Measurements from ENCODE around the gene MGAT5.

Gene MGAT5

DNA sequence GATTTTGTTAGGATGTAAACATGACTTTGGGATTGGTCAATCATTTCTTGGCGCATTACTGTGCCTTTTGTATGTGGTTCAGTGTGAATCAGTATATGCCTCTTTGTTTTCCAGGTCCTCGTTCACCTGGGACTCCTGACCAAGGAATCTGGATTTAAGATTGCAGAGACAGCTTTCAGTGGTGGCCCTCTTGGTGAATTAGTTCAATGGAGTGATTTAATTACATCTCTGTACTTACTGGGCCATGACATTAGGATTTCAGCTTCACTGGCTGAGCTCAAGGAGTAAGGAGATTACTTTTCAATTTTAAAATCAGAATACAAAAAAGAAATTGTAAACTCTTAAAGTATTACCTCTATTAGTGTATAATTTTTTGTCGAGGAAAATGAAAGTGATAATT is 87.6 kb downstream of the MGAT5 start:
- no peak for DNase-seq

DNA sequence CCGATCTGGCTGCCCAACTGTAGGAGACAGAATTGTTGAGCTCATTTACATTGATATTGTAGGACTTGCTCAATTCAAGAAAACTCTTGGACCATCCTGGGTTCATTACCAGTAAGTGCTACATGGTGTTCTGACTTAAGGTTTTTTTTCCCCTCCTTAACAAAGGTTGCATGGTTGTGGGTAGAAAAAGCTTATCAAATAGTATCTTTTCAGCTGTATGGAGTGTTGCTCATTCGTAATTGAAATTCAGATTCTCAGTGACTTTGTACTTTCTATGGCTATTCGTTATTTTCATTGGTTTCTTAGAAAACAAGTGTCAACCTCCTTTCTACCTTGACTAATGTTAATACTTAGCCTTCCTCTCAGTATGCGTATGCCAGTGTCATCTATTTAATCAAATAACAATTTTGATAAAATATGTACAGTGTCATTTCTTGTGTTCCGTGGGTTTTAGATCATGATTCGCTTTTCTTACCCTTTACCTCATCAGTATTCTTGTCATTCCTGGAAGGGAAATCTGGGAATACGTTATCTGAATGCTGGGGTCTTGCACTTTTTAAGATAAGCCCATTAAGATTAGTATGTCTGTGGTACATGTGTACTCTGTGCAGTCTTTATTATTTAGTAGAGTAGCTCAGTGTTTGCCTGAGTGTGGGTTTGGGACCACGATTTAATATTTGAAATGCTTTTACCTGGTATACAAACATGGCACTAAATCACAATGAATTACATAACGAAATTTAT is 91.3 kb downstream of the MGAT5 start:
- no peak for DNase-seq

DNA sequence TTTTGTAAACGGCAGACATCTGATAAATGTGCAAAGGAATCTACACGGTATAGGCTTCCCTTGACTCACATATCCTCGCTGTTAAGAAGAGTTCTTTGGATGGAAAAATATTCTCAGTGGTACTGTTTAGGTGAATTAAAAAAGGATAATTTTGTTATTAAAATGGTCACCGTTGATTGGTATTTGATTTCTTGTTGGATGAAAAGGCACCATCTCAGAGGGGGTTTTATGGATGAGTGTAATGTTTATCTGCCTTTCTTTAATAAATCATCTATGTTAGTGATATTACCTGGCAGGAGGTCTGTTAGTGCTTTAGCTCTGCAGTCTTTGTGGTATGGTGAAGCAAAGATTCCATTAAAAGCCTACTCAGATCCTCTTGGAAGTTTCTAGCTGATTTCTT is 92.3 kb downstream of the MGAT5 start:
- no peak for DNase-seq

DNA sequence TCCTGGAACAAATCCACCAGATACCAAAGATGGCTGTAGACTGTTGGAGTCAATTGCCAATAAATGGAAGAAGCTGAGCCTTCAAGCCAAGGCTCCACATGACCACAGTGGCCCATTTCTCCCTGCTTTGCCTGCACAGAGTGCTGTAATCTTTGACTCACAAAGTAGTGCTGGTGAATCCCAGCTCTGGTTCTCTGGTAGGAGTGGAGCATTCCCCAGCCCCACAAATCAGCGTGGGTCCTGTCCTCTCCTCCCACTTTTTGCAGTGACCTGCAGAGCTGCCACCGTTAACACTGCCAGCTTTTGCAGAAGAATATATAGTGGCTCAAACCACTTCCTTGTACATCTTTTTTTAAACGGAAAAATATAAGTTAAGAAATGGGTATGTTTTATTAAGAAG is 93.9 kb downstream of the MGAT5 start:
- DNase-seq: no peak

DNA sequence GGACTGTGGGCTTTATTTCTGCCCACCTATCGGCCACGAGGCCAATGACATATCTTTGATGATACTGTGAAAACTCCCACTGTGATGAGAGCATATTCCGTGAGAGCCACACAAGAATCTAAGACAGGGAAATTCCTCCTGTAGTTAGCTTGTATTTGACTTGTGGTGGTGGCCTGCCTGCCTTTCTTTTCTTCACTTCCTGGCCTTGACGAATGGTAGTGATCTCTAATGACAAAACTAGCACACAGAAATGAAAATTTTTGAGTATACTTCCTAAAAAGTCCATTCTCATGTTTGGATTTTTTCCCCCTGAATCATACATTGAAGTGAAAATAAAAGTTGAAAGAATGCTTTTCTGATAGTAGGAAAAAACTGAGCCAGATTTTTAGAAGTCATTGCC is 94.4 kb downstream of the MGAT5 start:
- no peak for DNase-seq

DNA sequence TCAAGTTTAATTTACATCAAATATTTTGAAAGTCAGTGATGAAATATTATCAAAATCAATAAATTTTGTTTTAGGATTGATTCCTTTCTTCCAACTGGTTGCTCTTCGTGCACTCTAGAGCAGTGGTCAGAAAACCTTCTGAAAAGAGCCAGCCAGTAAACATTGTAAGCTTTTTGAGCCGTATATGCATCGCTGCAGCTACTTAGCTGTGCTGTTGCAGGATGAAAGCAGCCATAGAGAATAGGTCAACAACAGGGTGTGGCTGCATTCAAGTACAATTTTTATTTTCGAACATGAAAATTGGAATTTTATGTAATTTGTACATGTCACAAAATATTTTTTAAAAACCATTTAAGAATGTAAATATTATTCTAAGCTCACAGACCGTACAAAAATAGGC is 94.9 kb downstream of the MGAT5 start:
- no peak for DNase-seq

DNA sequence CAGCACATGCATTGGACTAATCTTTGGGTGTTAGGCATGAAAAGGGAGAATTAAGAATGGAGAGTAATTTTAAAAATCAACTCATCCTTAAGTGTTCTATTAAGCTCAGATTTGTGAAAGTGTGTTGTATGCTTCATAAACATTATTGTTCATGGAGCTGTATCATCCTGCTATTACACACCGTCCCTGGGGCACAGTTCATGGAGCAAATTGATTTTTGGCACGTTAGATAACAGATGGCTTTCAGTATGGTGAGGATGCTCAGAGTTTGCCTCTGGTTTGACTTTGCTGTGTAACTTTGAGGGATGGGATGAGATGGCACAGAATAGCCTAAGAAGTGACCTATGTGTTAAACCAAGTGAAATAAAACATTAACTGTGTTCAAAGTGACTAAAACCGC is 97.1 kb downstream of the MGAT5 start:
- DNase-seq: no peak

DNA sequence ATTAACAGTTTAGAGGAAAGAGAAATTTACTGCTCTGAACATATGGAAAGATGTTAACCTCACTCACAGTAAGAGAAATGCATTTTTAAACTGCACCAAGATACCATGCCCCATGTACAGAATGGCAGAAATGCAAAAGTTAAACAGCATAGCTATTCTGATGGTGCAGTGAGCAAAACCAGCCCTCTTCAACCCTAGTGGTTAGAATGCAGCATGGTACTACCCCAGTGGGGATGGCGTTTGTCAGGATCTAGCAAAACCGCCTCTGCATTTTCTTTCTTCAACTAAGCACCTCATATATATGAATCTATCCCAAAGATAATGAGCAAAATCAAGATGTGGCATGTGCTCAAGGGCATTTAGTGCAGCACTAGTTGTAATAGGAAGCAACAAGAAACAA is 98.0 kb downstream of the MGAT5 start:
- no peak for DNase-seq

DNA sequence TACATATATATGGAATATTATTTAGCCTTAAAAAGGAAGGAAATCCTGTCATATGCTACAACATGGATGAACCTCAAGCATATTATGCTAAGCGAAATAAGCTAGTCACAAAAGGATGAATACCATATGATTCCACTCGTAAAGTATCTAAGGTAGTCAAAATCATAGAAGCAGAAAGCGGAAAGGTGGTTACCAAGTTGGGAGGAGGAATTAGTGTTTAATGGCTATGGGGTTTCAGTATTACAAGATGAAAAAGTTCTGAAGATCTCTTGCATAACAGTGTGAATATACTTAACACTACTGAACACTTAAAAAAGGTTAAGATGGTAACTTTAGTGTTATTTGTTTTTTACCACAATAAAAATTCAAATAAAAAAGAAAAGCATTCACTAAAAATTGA is 99.0 kb downstream of the MGAT5 start:
- DNase-seq: no peak

DNA sequence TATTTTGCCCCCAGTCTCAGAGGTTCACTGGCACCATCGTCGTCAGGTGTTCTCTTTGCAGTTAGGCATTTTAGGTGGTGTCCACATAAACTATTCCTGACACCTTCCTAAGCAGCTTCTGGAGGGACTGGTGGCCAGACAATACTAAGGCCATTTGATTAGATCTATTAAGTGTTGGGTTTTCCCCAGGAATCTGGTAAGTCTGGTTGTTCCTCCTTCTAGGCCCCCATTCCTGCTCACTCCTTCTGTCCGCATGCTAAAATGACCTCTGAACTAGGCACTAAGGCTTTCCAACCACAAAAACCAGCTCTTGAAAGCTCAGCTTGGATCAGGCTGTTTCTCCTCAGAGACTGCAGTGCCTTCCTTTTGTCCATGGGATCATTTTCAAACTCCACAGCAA is 100.7 kb downstream of the MGAT5 start:
- no peak for DNase-seq

DNA sequence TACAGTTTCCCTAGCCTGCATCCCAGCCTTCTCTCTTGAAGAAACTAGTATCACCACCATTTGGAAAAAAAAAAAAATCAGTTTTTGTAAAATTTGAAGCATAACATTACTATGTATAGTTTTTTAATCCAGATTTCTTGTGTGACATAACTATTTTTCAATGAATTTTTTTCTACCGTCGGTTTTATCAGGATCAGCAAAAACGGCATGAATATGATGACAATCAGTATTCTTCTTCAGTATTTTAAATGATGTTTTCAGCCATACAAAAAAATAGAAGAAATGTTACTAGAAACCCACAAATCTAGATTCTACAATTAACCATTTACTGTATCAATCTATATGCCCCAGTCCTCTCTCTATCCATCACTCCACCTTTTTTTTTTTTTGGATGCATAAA is 103.9 kb downstream of the MGAT5 start:
- no peak for DNase-seq

DNA sequence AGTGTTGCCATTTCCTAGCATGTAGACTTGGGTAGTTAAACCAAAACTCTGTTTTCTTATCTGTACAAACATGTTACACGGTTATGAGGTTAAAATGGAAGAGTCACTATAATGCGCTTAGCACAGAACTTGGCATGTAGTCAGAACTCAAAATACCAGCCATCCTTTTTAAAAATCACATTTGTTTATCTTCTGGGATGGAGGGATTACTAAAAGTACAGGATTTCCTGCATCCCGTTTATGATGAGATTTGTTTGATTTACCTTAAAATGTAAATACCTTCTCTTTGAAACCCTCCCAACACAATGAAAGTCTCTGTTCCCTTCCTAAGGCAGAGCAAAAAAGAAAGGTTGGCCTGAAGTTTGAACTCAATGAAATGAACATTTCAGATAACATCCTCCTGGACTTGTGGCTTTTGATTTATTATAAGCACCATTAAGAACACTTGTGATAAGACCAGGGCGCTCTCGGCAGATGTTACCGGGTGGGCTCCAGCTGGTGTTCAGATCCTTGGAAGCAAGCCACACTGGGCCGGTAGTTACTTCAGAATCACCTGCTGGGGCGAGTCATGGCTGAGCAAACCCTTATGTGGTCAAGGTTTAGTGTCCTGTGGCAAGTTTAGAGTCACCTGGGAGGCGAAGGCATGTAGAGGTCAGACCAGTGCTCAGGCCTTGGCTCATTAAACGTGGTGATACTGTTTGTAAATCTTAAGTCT is 105.7 kb downstream of the MGAT5 start:
- peak; percentile 44 for DNase-seq

DNA sequence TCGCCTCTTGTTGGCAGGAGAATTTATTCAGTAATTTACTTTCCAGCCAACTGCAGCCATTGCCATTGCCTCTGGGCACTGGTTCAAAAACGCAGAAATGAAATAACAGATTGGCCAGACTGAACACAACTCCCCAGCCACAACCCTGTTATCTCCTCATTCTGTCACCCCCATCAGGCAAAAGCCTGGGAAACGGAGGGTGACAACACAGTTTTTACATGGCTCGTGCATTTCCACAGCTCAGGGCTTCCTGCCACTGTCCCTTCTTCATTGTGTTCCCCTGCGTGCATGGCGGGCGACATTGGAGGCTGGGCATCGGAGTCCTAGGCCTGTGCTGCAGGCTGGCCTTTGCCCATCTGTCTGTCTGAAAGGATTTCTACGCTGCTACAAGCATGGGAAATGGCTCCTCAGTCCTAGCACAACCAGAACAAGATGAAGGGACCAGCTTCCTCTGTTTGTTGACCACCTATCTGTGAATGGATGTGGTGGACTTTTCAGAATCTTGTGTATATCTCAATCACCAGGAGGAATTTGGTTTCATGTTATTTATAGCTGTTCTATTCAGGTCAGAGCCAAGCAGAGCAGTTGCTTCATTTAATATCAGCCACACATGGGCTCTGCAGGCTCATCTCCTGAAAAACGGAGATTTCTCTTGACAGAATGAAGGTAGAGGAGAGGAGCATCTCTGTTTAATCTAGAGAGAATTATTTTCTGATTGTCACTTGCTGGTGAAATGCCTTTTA is 107.0 kb downstream of the MGAT5 start:
- no peak for DNase-seq

DNA sequence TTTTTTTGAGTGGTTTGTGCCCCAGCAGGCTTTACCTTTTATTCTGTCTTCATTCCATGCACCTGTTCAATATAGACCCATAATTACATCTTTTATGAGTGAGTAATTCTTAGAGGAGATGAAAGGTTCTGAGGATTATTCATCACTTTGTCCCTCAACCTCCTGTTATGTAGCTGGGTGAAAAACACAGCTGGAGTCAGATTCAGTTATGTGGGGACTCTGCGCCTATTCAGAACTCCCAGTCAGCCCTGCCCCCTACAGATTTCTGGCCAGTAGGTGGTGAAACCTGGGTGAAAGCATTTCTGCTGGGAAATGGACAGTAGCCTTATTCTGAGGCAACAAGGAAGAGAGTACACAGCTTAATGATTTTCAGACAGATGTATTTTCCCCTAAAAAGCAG is 107.8 kb downstream of the MGAT5 start:
- DNase-seq: no peak

DNA sequence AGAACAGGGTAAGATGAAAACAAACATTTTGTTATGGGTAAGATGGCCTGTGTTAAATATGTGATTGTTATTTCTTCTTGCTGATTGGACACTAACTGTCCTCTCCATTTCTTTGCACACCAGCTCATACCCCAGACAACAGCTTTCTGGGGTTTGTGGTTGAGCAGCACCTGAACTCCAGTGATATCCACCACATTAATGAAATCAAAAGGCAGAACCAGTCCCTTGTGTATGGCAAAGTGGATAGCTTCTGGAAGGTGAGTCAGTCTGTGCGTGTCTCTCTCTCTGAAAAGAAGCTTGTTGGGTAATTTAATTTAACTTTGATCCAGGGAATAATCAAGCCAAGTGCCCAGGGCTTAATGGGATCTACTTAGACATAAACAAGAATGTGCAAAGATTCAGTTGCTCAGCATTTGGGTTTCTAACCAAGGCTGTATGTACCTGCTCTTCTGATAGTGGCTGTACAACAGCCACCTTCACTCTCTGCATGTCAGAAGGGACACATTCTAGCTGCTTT is 108.3 kb downstream of the MGAT5 start:
- no peak for DNase-seq

DNA sequence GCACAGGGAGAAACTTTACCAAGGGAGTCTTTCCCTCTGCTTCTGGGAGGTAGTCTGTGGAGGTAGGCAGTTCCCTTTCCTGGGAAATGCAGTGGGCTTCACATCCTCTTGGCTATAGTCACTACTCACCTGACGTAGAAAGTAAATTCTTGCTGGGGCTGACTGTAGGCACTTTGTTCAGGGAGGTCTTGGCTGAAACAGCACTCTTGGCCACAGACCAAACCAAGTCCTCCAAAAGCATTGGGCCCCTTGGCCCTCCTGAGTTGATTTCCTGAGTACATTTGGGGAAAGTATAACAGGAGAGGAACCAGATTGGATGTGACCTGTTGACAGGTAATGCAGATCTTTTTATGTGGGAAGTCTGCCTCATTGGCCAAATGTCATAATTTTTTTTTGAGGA is 108.9 kb downstream of the MGAT5 start:
- DNase-seq: no peak

DNA sequence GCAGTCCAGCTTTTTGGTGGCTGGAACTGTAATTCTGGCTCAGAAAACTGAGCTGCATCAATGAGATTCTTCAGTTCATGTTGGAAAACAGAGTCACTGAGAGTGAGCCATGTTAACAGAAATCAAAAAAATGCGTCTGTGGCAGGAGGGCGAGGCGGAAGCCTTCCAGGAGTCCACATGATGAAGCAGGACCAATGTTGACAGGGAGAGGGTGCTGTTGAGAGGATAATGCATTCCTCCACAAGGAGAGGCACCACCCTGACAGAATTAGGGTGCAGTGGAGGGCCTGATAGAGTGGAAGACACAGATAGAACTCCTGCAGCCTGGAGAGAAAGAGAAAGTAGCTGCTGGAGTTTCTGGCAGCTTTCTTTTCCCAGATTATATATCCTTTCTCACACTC is 111.5 kb downstream of the MGAT5 start:
- no peak for DNase-seq

DNA sequence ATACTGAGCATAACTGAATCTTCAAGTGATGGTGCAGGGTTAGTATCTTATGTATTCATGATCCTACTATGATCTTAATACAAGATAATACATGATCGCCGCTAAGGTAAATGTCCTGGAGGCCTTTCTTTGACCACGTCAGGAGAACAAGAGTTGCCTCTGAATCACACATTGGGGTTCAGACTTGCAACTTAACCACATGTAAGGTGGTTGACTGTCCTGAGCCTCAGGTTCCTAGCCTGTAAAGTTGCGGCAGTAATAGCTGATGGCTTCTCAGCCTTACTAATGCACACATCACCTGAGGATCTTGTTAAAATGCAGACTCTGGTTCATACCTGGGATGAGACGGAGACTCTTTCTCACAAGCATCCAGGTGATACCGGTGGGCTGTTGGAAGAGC is 112.5 kb downstream of the MGAT5 start:
- DNase-seq: no peak

DNA sequence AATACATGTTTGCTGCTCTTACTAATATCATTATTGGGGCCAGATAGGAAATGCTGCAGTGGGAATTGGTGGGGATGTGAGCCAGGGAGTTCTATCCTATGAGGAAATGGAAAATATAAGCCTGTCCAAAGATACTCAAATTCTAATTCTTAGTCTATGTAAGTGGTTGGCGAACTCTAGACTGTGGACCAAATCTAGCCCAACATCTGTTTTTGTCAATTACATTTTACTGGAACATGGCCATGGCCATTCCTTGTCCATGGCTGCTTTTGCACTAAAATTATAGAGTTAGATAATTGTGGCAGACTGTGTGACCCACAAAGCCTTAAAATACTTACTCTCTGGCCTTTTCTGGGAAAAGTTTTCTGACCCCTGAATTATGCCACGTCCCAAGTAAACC is 113.3 kb downstream of the MGAT5 start:
- no peak for DNase-seq

DNA sequence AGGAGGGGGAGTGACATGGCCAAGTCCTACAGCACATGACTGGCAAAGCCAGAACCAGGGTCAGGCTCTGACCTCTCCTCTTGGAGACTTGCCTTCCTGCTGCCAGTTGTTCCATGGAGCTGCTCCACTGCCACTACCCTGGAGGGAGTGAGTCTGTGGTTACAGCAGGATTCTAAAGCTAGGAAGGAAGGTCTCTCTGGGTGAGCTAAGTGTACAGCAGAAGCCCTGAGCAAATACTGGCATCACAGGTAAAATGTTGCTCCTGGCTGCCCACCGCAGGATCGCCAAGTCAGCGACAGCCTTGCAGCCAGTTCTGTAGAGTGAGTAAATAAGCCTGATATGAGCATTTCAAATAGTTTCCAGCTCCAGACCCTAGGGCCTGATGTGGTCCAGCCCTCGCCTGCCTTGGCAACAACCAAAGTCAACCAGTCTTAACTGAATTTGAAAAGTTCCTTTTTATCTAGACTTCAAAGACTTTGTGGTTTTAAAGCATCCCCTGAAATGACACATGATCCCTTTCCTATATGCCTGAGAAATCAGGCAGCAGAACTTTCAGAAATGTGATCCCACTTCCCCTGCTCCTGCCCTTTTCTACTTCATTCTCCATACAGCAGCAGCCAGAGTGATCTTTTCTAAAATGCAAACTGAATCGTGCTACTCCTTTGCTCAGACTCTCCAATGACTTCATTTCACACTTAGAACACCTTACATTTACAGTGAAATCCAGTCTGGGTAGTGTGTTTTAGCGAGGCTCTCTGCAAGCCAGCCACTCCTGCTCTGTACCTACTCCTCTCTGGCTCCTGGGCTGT is 114.3 kb downstream of the MGAT5 start:
- no peak for DNase-seq

DNA sequence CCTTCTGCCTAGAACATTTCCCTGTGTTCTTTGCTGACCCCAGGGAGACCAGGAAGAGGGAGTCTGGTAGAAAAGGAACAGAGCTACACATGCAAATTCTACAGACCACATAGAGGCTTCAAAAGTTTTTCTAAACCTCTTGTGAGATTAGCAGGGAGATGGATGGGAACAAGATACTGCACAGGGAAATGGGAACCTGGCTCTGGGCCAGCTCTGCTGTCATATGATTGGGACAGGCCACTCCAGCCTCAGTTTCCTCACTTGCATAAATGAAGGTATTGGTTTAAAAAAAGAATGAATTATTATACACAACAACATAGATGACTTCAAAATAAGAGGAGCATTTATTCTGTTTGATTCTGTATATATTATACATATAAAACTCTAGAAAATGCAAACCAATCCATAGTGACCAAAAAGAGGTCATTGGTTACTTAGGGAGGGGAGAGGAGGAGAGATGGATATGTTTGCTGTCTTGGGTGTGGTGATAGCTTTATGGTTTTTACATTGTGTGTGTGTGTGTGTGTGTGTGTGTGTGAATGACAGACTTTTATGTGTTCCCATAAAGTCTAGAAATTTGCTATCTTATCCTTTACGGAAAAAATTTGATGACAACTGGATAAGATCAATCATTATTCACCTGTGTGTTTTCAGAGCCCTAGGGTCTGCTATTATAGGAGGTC is 115.5 kb downstream of the MGAT5 start:
- no peak for DNase-seq

DNA sequence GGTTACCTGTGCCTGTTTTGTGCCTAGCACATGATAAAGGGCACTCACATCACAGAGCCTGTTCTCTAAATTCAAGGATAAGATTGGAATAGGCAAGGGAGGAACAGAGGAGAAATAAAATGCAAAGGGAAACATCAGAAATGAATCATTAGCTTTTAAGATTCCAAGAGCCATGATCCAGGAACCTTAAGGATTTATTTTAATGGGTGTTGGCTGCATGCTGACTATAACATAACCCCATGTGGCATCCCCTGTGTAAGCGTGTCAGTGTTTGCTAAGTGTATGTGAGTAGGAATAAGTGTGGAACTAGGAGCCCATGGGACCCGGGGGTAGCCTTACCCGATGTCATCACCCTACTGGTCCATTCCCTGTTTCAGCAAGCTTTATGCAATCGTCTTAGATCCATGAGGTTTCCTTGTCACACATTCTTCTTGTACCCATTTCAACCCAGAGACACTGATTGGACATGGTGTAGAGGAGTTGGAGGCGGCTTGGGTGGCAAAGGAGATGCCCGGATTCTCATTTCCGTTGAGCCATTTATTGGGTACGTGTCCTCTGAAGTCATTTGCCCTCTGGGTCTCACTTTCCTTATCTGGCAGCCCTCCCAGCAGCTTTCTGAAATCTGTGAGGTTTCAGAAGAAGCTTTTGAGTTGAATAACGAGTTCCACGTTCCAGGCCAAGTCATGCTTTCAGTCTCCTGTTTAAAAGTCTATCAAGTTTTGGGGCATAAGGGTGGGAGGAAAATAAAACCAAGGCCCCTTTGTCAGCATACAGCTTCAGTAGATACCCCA is 117.0 kb downstream of the MGAT5 start:
- no peak for DNase-seq

All from NCI-H510A (cell line).